ENCODE results near the gene EZH1. TPM values are rescaled to one million over a fixed set of nuclear protein-coding genes. Genes with fewer than 3 reads are reported as not detected.
A peak's percentile ranks its signal among the peaks of the same experiment; 100 is the strongest.
"Not testable (repeated sequence)": the region's sequence is repeated elsewhere in the genome, so short reads cannot be mapped to it uniquely, and the experiment has no call there.

The EZH1 gene
- polyA plus RNA-seq, 1 donor from 2014 or later: 52.5 TPM

GRCh38 chr17:42744283-42744805 lies 496 bp downstream of the EZH1 start:
- H3K27ac ChIP-seq (ENCODE audit: low read length): peak overlapping the region; percentile 81
- H3F3A ChIP-seq (ENCODE audit: insufficient read depth, low read length, poor library complexity, severe bottlenecking): no peaks in the 10 kb centered on the region
- H3K9ac ChIP-seq (ENCODE audit: low read length): peak overlapping the region; percentile 86
- H3K9me3 ChIP-seq (ENCODE audit: low read length): no peaks in the 10 kb centered on the region
- no peaks in the 10 kb centered on the region for H3K36me3 ChIP-seq (ENCODE audit: insufficient read depth, low read length)
- TF ChIP-seq EZH2 (IDR thresholded peaks at IDR 0.05; ENCODE audit: borderline replicate concordance, insufficient read depth, low read length, poor library complexity, severe bottlenecking): no peak
- TF ChIP-seq POLR2AphosphoS5 (IDR thresholded peaks at IDR 0.05): no peak
- no peak for TF ChIP-seq REST (IDR thresholded peaks at IDR 0.05; ENCODE audit: borderline replicate concordance)
- peak; percentile 6 for TF ChIP-seq SMC3 (conservative IDR thresholded peaks at IDR 0.05; ENCODE audit: poor library complexity)
- TF ChIP-seq TAF1 (IDR thresholded peaks at IDR 0.05; ENCODE audit: low read depth): no peak
- TF ChIP-seq EP300 (conservative IDR thresholded peaks at IDR 0.05; ENCODE audit: poor library complexity, severe bottlenecking): no peak
- TF ChIP-seq MXI1 (conservative IDR thresholded peaks at IDR 0.05; ENCODE audit: poor library complexity, severe bottlenecking): peak; percentile 76
- peak; percentile 48 for TF ChIP-seq CTCF (IDR thresholded peaks at IDR 0.05; ENCODE audit: poor library complexity, severe bottlenecking)
- TF ChIP-seq RAD21 (conservative IDR thresholded peaks at IDR 0.05): no peak
- H3K4me2 ChIP-seq (ENCODE audit: low read length): peak overlapping the region; percentile 66
- peaks cover 13% of the 10 kb centered on the region for H3K79me2 ChIP-seq (replicated peaks; ENCODE audit: insufficient read depth, low read length)
- H3K27me3 ChIP-seq (ENCODE audit: insufficient read depth, low read depth, low read length): no peaks in the 10 kb centered on the region
- peak overlapping the region; percentile 90 for H2AFZ ChIP-seq (ENCODE audit: low read depth, low read length)
- no peaks in the 10 kb centered on the region for H3K9me2 ChIP-seq (ENCODE audit: insufficient read depth, low read length)
- H4K20me1 ChIP-seq (ENCODE audit: insufficient read depth): no peaks in the 10 kb centered on the region
- H3K4me3 ChIP-seq (ENCODE audit: low read length): peak overlapping the region; percentile 91

- peak overlapping the region; percentile 91 for H3K4me3 ChIP-seq (ENCODE audit: low read length)
- TF ChIP-seq SMC3 (conservative IDR thresholded peaks at IDR 0.05; ENCODE audit: poor library complexity) (peak; percentile 19), TAF1 (IDR thresholded peaks at IDR 0.05; ENCODE audit: low read depth) (no peak), EZH2 (IDR thresholded peaks at IDR 0.05; ENCODE audit: borderline replicate concordance, insufficient read depth, low read length, poor library complexity, severe bottlenecking) (no peak), REST (IDR thresholded peaks at IDR 0.05; ENCODE audit: borderline replicate concordance) (no peak)
- peak overlapping the region; percentile 81 for H3K27ac ChIP-seq (ENCODE audit: low read length)
- no peaks in the 10 kb centered on the region for H3K9me3 ChIP-seq (ENCODE audit: low read length)
- no peaks in the 10 kb centered on the region for H3K9me2 ChIP-seq (ENCODE audit: insufficient read depth, low read length)
- H3K27me3 ChIP-seq (ENCODE audit: insufficient read depth, low read depth, low read length): no peaks in the 10 kb centered on the region
- peak overlapping the region; percentile 90 for H2AFZ ChIP-seq (ENCODE audit: low read depth, low read length)
- peaks cover 13% of the 10 kb centered on the region for H3K79me2 ChIP-seq (replicated peaks; ENCODE audit: insufficient read depth, low read length)
- H3K4me2 ChIP-seq (ENCODE audit: low read length): peak overlapping the region; percentile 66
- H3F3A ChIP-seq (ENCODE audit: insufficient read depth, low read length, poor library complexity, severe bottlenecking): no peaks in the 10 kb centered on the region
- no peaks in the 10 kb centered on the region for H3K36me3 ChIP-seq (ENCODE audit: insufficient read depth, low read length)
- peak overlapping the region; percentile 86 for H3K9ac ChIP-seq (ENCODE audit: low read length)
- H4K20me1 ChIP-seq (ENCODE audit: insufficient read depth): no peaks in the 10 kb centered on the region
Observed at GRCh38 chr17:42743595-42744282, 1.1 kb downstream of the EZH1 start.

- not testable (repeated sequence) for H3K4me3 ChIP-seq (ENCODE audit: low read length); H3K27ac ChIP-seq (ENCODE audit: low read length); H3K36me3 ChIP-seq (ENCODE audit: insufficient read depth, low read length); H3K27me3 ChIP-seq (ENCODE audit: insufficient read depth, low read depth, low read length); H2AFZ ChIP-seq (ENCODE audit: low read depth, low read length); H4K20me1 ChIP-seq (ENCODE audit: insufficient read depth); H3K4me2 ChIP-seq (ENCODE audit: low read length); H3F3A ChIP-seq (ENCODE audit: insufficient read depth, low read length, poor library complexity, severe bottlenecking); H3K9me3 ChIP-seq (ENCODE audit: low read length); H3K9ac ChIP-seq (ENCODE audit: low read length); H3K9me2 ChIP-seq (ENCODE audit: insufficient read depth, low read length)
- H3K79me2 ChIP-seq (replicated peaks; ENCODE audit: insufficient read depth, low read length): peaks cover 13% of the 10 kb centered on the region
Observed at GRCh38 chr17:42742916-42743315, 1.9 kb downstream of the EZH1 start.
